Measurements from ENCODE around the gene ETF1. TPM values are rescaled to one million over a fixed set of nuclear protein-coding genes. Genes with fewer than 3 reads are reported as not detected.

ETF1 gene
- total and polyA plus RNA-seq, 9 of the 15 experiments (the other 6 are each of a cell fraction or from before 2014, with no cell fraction given): 53.7 to 209 (median 164) TPM

DNA sequence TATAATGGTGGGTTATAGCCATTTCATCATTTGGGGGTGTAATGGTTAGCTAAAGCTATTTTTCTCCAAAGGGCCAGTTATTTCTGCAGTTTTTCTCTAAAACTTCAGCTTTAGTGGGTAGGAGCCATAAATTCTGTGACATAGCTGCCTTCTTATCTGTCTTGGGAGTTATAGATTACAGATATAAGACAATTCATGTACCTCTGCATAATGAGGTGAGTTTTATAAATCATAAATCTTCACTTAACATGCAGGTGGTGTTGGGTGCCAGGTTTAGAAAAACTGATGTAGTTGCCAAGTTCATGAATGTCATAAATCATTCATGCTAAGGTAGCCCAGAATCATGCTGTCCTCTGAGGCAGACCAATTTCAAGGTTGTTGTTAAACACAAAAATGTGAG is 42.1 kb upstream of the ETF1 start:
- no peaks in the 10 kb centered on the region for H3K9me1 ChIP-seq (ENCODE audit: control insufficient read depth, insufficient read depth, low read length)
- POLR2A ChIA-PET: interaction anchor here (2.0 kb wide), 1 partner anchor 9 kb away, joined by 17 read pairs; the partner anchor contains the start of gene HSPA9
- no peaks in the 10 kb centered on the region for H3K9me3 ChIP-seq (replicated peaks; ENCODE audit: control insufficient read depth, insufficient read depth, low read depth, low read length)
- FAIRE-seq (no peak), ATAC-seq (no peak), DNase-seq (ENCODE audit: extremely low read depth in 1 of 4, low spot score in 3 of 4) (no peak)
- H3K27me3 ChIP-seq (ENCODE audit: control insufficient read depth in 2 of 2, insufficient read depth in 2 of 2, low read length in 2 of 2): peaks cover 0 to 9% of the 10 kb centered on the region in 2 experiments; a peak in 1 of 5 replicates
- CTCF ChIA-PET (ENCODE audit: low intra/inter-chr PET ratio): no interaction called here
- H4K20me1 ChIP-seq (replicated peaks; ENCODE audit: control insufficient read depth, insufficient read depth, low read length): no peaks in the 10 kb centered on the region
- H3K36me3 ChIP-seq (ENCODE audit: control insufficient read depth, insufficient read depth, low read length): no peaks in the 10 kb centered on the region
- no peak overlapping the region for H3K9ac ChIP-seq (ENCODE audit: insufficient read depth in 1 of 2, low read depth in 2 of 2, low read length in 2 of 2)
- no TSS peak for BruUV-seq (replicated peaks)
- in situ Hi-C loops (cut with MboI) (loop anchor here (10.0 kb wide), 1 partner anchor 680 kb away; no protein-coding TSS in a partner anchor), intact Hi-C loops (cut with micrococcal nuclease) (no loop called here)
- no peak overlapping the region for H3K4me2 ChIP-seq (ENCODE audit: insufficient read depth, low read length)
- H3K4me3 ChIP-seq: no peak overlapping the region
- H3K4me1 ChIP-seq (replicated peaks in 1 of 2; ENCODE audit: control insufficient read depth in 2 of 2, insufficient read depth in 2 of 2, low read length in 2 of 2): no peaks in the 10 kb centered on the region
- no peak overlapping the region for H2AFZ ChIP-seq (ENCODE audit: low read depth, low read length)
- no peak overlapping the region for H3K27ac ChIP-seq (ENCODE audit: extremely low read depth, low read depth, low read length)
- no peaks in the 10 kb centered on the region for H3K79me2 ChIP-seq (ENCODE audit: control insufficient read depth, insufficient read depth, low read length)
- TF ChIP-seq, protein P1, sequence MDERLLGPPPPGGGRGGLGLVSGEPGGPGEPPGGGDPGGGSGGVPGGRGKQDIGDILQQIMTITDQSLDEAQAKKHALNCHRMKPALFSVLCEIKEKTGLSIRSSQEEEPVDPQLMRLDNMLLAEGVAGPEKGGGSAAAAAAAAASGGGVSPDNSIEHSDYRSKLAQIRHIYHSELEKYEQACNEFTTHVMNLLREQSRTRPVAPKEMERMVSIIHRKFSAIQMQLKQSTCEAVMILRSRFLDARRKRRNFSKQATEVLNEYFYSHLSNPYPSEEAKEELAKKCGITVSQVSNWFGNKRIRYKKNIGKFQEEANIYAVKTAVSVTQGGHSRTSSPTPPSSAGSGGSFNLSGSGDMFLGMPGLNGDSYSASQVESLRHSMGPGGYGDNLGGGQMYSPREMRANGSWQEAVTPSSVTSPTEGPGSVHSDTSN (CRISPR knock-in tag; IDR thresholded peaks at IDR 0.05; ENCODE audit: low read depth): no peak
- TF ChIP-seq, protein P1 (tag; conservative IDR thresholded peaks at IDR 0.05; ENCODE audit: low read depth): peak; percentile 74
- TF ChIP-seq, protein P2, sequence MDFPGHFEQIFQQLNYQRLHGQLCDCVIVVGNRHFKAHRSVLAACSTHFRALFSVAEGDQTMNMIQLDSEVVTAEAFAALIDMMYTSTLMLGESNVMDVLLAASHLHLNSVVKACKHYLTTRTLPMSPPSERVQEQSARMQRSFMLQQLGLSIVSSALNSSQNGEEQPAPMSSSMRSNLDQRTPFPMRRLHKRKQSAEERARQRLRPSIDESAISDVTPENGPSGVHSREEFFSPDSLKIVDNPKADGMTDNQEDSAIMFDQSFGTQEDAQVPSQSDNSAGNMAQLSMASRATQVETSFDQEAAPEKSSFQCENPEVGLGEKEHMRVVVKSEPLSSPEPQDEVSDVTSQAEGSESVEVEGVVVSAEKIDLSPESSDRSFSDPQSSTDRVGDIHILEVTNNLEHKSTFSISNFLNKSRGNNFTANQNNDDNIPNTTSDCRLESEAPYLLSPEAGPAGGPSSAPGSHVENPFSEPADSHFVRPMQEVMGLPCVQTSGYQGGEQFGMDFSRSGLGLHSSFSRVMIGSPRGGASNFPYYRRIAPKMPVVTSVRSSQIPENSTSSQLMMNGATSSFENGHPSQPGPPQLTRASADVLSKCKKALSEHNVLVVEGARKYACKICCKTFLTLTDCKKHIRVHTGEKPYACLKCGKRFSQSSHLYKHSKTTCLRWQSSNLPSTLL (IDR thresholded peaks at IDR 0.05): no peak
- TF ChIP-seq, protein P3, sequence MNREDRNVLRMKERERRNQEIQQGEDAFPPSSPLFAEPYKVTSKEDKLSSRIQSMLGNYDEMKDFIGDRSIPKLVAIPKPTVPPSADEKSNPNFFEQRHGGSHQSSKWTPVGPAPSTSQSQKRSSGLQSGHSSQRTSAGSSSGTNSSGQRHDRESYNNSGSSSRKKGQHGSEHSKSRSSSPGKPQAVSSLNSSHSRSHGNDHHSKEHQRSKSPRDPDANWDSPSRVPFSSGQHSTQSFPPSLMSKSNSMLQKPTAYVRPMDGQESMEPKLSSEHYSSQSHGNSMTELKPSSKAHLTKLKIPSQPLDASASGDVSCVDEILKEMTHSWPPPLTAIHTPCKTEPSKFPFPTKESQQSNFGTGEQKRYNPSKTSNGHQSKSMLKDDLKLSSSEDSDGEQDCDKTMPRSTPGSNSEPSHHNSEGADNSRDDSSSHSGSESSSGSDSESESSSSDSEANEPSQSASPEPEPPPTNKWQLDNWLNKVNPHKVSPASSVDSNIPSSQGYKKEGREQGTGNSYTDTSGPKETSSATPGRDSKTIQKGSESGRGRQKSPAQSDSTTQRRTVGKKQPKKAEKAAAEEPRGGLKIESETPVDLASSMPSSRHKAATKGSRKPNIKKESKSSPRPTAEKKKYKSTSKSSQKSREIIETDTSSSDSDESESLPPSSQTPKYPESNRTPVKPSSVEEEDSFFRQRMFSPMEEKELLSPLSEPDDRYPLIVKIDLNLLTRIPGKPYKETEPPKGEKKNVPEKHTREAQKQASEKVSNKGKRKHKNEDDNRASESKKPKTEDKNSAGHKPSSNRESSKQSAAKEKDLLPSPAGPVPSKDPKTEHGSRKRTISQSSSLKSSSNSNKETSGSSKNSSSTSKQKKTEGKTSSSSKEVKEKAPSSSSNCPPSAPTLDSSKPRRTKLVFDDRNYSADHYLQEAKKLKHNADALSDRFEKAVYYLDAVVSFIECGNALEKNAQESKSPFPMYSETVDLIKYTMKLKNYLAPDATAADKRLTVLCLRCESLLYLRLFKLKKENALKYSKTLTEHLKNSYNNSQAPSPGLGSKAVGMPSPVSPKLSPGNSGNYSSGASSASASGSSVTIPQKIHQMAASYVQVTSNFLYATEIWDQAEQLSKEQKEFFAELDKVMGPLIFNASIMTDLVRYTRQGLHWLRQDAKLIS (CRISPR knock-in tag; IDR thresholded peaks at IDR 0.05): no peak
- TF ChIP-seq, protein P4, sequence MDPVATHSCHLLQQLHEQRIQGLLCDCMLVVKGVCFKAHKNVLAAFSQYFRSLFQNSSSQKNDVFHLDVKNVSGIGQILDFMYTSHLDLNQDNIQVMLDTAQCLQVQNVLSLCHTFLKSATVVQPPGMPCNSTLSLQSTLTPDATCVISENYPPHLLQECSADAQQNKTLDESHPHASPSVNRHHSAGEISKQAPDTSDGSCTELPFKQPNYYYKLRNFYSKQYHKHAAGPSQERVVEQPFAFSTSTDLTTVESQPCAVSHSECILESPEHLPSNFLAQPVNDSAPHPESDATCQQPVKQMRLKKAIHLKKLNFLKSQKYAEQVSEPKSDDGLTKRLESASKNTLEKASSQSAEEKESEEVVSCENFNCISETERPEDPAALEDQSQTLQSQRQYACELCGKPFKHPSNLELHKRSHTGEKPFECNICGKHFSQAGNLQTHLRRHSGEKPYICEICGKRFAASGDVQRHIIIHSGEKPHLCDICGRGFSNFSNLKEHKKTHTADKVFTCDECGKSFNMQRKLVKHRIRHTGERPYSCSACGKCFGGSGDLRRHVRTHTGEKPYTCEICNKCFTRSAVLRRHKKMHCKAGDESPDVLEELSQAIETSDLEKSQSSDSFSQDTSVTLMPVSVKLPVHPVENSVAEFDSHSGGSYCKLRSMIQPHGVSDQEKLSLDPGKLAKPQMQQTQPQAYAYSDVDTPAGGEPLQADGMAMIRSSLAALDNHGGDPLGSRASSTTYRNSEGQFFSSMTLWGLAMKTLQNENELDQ (CRISPR knock-in tag; IDR thresholded peaks at IDR 0.05; ENCODE audit: borderline replicate concordance): no peak
- TF ChIP-seq POLR2AphosphoS5 (IDR thresholded peaks at IDR 0.05; ENCODE audit: control insufficient read depth, insufficient read depth, low read depth, low read length) (no peak), RBM25 (IDR thresholded peaks at IDR 0.05; ENCODE audit: low read depth, low read length, severe bottlenecking) (no peak), MAZ (CRISPR knock-in tag; conservative IDR thresholded peaks at IDR 0.05 in 1 of 2, IDR thresholded peaks at IDR 0.05 in 1 of 2) (no peak), MEIS2 (IDR thresholded peaks at IDR 0.05; ENCODE audit: partially characterized antibody) (peak; percentile 70), ZNF146 (CRISPR knock-in tag; IDR thresholded peaks at IDR 0.05; ENCODE audit: unreplicated experiment) (no peak), ARID1B (IDR thresholded peaks at IDR 0.05) (no peak)
